ENCODE measurements around the gene JAKMIP2.

JAKMIP2 gene

GRCh38 chr5:147687118-147687517 is 95.4 kb downstream of the JAKMIP2 start:
- H3F3A ChIP-seq (ENCODE audit: insufficient read depth), result no peaks in the 10 kb centered on the region
- no peak for TF ChIP-seq EZH2phosphoT487 (conservative IDR thresholded peaks at IDR 0.05; ENCODE audit: low read length)
- TF ChIP-seq, protein P1, sequence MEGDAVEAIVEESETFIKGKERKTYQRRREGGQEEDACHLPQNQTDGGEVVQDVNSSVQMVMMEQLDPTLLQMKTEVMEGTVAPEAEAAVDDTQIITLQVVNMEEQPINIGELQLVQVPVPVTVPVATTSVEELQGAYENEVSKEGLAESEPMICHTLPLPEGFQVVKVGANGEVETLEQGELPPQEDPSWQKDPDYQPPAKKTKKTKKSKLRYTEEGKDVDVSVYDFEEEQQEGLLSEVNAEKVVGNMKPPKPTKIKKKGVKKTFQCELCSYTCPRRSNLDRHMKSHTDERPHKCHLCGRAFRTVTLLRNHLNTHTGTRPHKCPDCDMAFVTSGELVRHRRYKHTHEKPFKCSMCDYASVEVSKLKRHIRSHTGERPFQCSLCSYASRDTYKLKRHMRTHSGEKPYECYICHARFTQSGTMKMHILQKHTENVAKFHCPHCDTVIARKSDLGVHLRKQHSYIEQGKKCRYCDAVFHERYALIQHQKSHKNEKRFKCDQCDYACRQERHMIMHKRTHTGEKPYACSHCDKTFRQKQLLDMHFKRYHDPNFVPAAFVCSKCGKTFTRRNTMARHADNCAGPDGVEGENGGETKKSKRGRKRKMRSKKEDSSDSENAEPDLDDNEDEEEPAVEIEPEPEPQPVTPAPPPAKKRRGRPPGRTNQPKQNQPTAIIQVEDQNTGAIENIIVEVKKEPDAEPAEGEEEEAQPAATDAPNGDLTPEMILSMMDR (IDR thresholded peaks at IDR 0.05; ENCODE audit: insufficient read depth, low read length, poor library complexity, severe bottlenecking), result no peak
- no peak overlapping the region for H3K4me3 ChIP-seq (ENCODE audit: insufficient read depth, low read length, poor library complexity, severe bottlenecking)
- H3K9me2 ChIP-seq (replicated peaks; ENCODE audit: insufficient read depth, low read length), result no peaks in the 10 kb centered on the region
- H3K79me2 ChIP-seq (ENCODE audit: insufficient read depth, low read length), result no peaks in the 10 kb centered on the region
- no peak overlapping the region for H2AFZ ChIP-seq (ENCODE audit: low read depth, low read length, severe bottlenecking)
- H4K20me1 ChIP-seq (ENCODE audit: low read depth, low read length), result no peaks in the 10 kb centered on the region
- no peaks in the 10 kb centered on the region for H3K9me3 ChIP-seq (ENCODE audit: insufficient read depth, low read length)
- no peak overlapping the region for H3K27ac ChIP-seq (ENCODE audit: low read depth, low read length)
- no peak overlapping the region for H3K4me2 ChIP-seq (ENCODE audit: low read depth, low read length, poor library complexity, severe bottlenecking)
- no peaks in the 10 kb centered on the region for H3K36me3 ChIP-seq (ENCODE audit: low read length)
- no peaks in the 10 kb centered on the region for H3K27me3 ChIP-seq (ENCODE audit: low read length)
- H3K9ac ChIP-seq (ENCODE audit: low read length), result no peak overlapping the region

- Histone ChIP-seq H3K27ac (ENCODE audit: low read depth, low read length) (no peak overlapping the region), H3K36me3 (ENCODE audit: low read length) (no peaks in the 10 kb centered on the region), H4K20me1 (ENCODE audit: low read depth, low read length) (no peaks in the 10 kb centered on the region), H3F3A (ENCODE audit: insufficient read depth) (no peaks in the 10 kb centered on the region), H3K4me2 (ENCODE audit: low read depth, low read length, poor library complexity, severe bottlenecking) (no peak overlapping the region), H3K79me2 (ENCODE audit: insufficient read depth, low read length) (no peaks in the 10 kb centered on the region), H2AFZ (ENCODE audit: low read depth, low read length, severe bottlenecking) (no peak overlapping the region), H3K9me3 (ENCODE audit: insufficient read depth, low read length) (no peaks in the 10 kb centered on the region), H3K27me3 (ENCODE audit: low read length) (no peaks in the 10 kb centered on the region), H3K4me3 (ENCODE audit: insufficient read depth, low read length, poor library complexity, severe bottlenecking) (no peak overlapping the region), H3K9ac (ENCODE audit: low read length) (no peak overlapping the region), H3K9me2 (replicated peaks; ENCODE audit: insufficient read depth, low read length) (no peaks in the 10 kb centered on the region)
- TF ChIP-seq, protein P1 (IDR thresholded peaks at IDR 0.05; ENCODE audit: insufficient read depth, low read length, poor library complexity, severe bottlenecking), result no peak
- TF ChIP-seq EZH2phosphoT487 (conservative IDR thresholded peaks at IDR 0.05; ENCODE audit: low read length), result no peak
Measured at GRCh38 chr5:147686421-147686820, 96.1 kb downstream of the JAKMIP2 start.

GRCh38 chr5:147685993-147686392 is 96.5 kb downstream of the JAKMIP2 start:
- H4K20me1 ChIP-seq (ENCODE audit: low read depth, low read length), result no peaks in the 10 kb centered on the region
- H3K27ac ChIP-seq (ENCODE audit: low read depth, low read length), result no peak overlapping the region
- H3K9ac ChIP-seq (ENCODE audit: low read length), result no peak overlapping the region
- no peaks in the 10 kb centered on the region for H3K9me3 ChIP-seq (ENCODE audit: insufficient read depth, low read length)
- H3K4me2 ChIP-seq (ENCODE audit: low read depth, low read length, poor library complexity, severe bottlenecking), result no peak overlapping the region
- H3K79me2 ChIP-seq (ENCODE audit: insufficient read depth, low read length), result no peaks in the 10 kb centered on the region
- H3F3A ChIP-seq (ENCODE audit: insufficient read depth), result no peaks in the 10 kb centered on the region
- H2AFZ ChIP-seq (ENCODE audit: low read depth, low read length, severe bottlenecking), result no peak overlapping the region
- H3K36me3 ChIP-seq (ENCODE audit: low read length), result no peaks in the 10 kb centered on the region
- H3K4me3 ChIP-seq (ENCODE audit: insufficient read depth, low read length, poor library complexity, severe bottlenecking), result no peak overlapping the region
- H3K9me2 ChIP-seq (replicated peaks; ENCODE audit: insufficient read depth, low read length), result no peaks in the 10 kb centered on the region
- no peaks in the 10 kb centered on the region for H3K27me3 ChIP-seq (ENCODE audit: low read length)
- no peak for TF ChIP-seq EZH2phosphoT487 (conservative IDR thresholded peaks at IDR 0.05; ENCODE audit: low read length)
- TF ChIP-seq, protein P1 (IDR thresholded peaks at IDR 0.05; ENCODE audit: insufficient read depth, low read length, poor library complexity, severe bottlenecking), result no peak

All from SU-DHL-6 (cell line).